ENCODE data around the gene ADAM19. TPM values are rescaled to one million over a fixed set of nuclear protein-coding genes. Genes with fewer than 3 reads are reported as not detected.

Gene ADAM19
- total and polyA plus RNA-seq, 2 of the 4 experiments (the other 2 are of a cell fraction): 35.5 to 49.2 TPM

- no peak overlapping the region for H2BK15ac ChIP-seq (ENCODE audit: low read depth, low read length)
- H2BK5ac ChIP-seq (ENCODE audit: low read depth, low read length, poor library complexity, severe bottlenecking): no peak overlapping the region
- no peak overlapping the region for H4K5ac ChIP-seq (ENCODE audit: low read depth, low read length)
- no peak overlapping the region for H2AFZ ChIP-seq (replicated peaks; ENCODE audit: low read length, poor library complexity)
- dilution Hi-C loops (cut with HindIII; ENCODE audit: low sequenced_read_pairs, unreplicated experiment): no loop called here
- no peak overlapping the region for H3K23ac ChIP-seq (ENCODE audit: low read depth, low read length)
- H4K8ac ChIP-seq (ENCODE audit: low read depth in 2 of 2, low read length in 2 of 2): no peak overlapping the region
- no TSS peak for BruUV-seq (replicated peaks)
- no peak overlapping the region for H3K14ac ChIP-seq (replicated peaks; ENCODE audit: low read depth, low read length)
- H3K79me1 ChIP-seq (ENCODE audit: low read depth in 1 of 2, low read length in 2 of 2): peaks cover 24 to 65% of the 10 kb centered on the region in 2 experiments
- H4K91ac ChIP-seq (ENCODE audit: insufficient read depth, low read depth, low read length): no peak overlapping the region
- H3K18ac ChIP-seq (ENCODE audit: low read depth, low read length): no peak overlapping the region
- H3K56ac ChIP-seq (ENCODE audit: extremely low read depth, insufficient read depth, low read length): no peak overlapping the region
- no peak overlapping the region for H2BK20ac ChIP-seq (ENCODE audit: low read depth, low read length)
- H2BK120ac ChIP-seq (ENCODE audit: low read depth, low read length): no peak overlapping the region
- intact Hi-C loops (cut with micrococcal nuclease): no loop called here
- H3K9me1 ChIP-seq (ENCODE audit: insufficient read depth, low read length): peaks cover 35% of the 10 kb centered on the region
- in situ Hi-C loops (cut with MboI; ENCODE audit: low sequenced_read_pairs): loop anchor here (25.0 kb wide), 1 partner anchor 1635 kb away; no protein-coding TSS in a partner anchor
- H3K27ac ChIP-seq (ENCODE audit: insufficient read depth, low read length): no peak overlapping the region
- peaks cover 19% of the 10 kb centered on the region; the same call in 1 of the 2 replicates for H4K20me1 ChIP-seq (ENCODE audit: insufficient read depth, low read length)
- H2AK9ac ChIP-seq (replicated peaks; ENCODE audit: low read depth, low read length, poor library complexity): no peak overlapping the region
- H3K36me3 ChIP-seq (ENCODE audit: control insufficient read depth, insufficient read depth, low read length): 0 out of 2 replicates have a peak, but pooled peaks cover 2% of the 10 kb centered on the region
- ATAC-seq (ENCODE audit: low read depth): no peak
- WGBS, 2 experiments (ENCODE audit: extremely low coverage in 2 of 2, insufficient read length in 1 of 2): no CpG with 5 or more reads among the region's 1 CpG
- TF ChIP-seq RCOR1 (IDR thresholded peaks at IDR 0.05; ENCODE audit: insufficient replicate concordance, low read length) (no peak), CEBPB (IDR thresholded peaks at IDR 0.05; ENCODE audit: low read depth, low read length) (no peak), RFX5 (IDR thresholded peaks at IDR 0.05; ENCODE audit: low read depth, low read length) (no peak), CHD1 (IDR thresholded peaks at IDR 0.05; ENCODE audit: low read depth, low read length) (no peak), MXI1 (IDR thresholded peaks at IDR 0.05; ENCODE audit: borderline replicate concordance, low read depth, low read length) (no peak), BHLHE40 (IDR thresholded peaks at IDR 0.05; ENCODE audit: low read depth, low read length) (no peak), FOS (IDR thresholded peaks at IDR 0.05; ENCODE audit: low read depth, low read length) (no peak), CTCF (conservative IDR thresholded peaks at IDR 0.05; ENCODE audit: low read depth, low read length) (no peak), MAZ (IDR thresholded peaks at IDR 0.05; ENCODE audit: borderline replicate concordance, low read depth, low read length) (no peak), MAFK (IDR thresholded peaks at IDR 0.05; ENCODE audit: low read depth, low read length) (no peak), USF2 (IDR thresholded peaks at IDR 0.05; ENCODE audit: low read depth, low read length) (no peak), POLR2A (IDR thresholded peaks at IDR 0.05; ENCODE audit: low read depth, low read length) (no peak), RAD21 (IDR thresholded peaks at IDR 0.05; ENCODE audit: low read length) (no peak), NFE2L2 (IDR thresholded peaks at IDR 0.05; ENCODE audit: low read depth, low read length) (no peak), SMC3 (IDR thresholded peaks at IDR 0.05; ENCODE audit: low read depth, low read length) (no peak)
- TF ChIP-seq, protein P1, sequence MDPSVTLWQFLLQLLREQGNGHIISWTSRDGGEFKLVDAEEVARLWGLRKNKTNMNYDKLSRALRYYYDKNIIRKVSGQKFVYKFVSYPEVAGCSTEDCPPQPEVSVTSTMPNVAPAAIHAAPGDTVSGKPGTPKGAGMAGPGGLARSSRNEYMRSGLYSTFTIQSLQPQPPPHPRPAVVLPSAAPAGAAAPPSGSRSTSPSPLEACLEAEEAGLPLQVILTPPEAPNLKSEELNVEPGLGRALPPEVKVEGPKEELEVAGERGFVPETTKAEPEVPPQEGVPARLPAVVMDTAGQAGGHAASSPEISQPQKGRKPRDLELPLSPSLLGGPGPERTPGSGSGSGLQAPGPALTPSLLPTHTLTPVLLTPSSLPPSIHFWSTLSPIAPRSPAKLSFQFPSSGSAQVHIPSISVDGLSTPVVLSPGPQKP (IDR thresholded peaks at IDR 0.05; ENCODE audit: borderline replicate concordance, low read depth, low read length): no peak
- no peaks in the 10 kb centered on the region for H3K27me3 ChIP-seq (ENCODE audit: control insufficient read depth, insufficient read depth, low read length)
- H3K4ac ChIP-seq (ENCODE audit: low read depth, low read length): no peak overlapping the region
- H2AK5ac ChIP-seq (ENCODE audit: low read depth, low read length): no peak overlapping the region
- H3K9me3 ChIP-seq (ENCODE audit: control insufficient read depth, insufficient read depth, low read length): no peaks in the 10 kb centered on the region
- no peak for DNase-seq
- no peak overlapping the region for H3K4me3 ChIP-seq (ENCODE audit: insufficient read depth, low read depth, low read length)
- ChIA-PET CTCF (interaction anchor here (0.7 kb wide), 1 partner anchor 81 kb away, joined by 4 read pairs; no protein-coding TSS in a partner anchor), POLR2A (ENCODE audit: unreplicated experiment) (no interaction called here)
- H3K4me2 ChIP-seq (ENCODE audit: low read depth, low read length): no peak overlapping the region
- no peak overlapping the region for H3K9ac ChIP-seq (ENCODE audit: low read depth, low read length)
- peaks cover 31% of the 10 kb centered on the region for H3K4me1 ChIP-seq (ENCODE audit: control insufficient read depth, insufficient read depth, low read length)
These were observed 22.9 kb downstream of the ADAM19 start for GRCh38 chr5:157552650-157553049.
